HG03521 (cell line): ENCODE results near the gene APBB2.

ENCODE experiments used
- ATAC-seq: cut with Tn5 transposase; IDR thresholded peaks from one replicate; pipeline ENCODE4 v1.9.1; 2021; ENCODE audit warnings: mild to moderate bottlenecking, moderate library complexity; ENCODE audit not compliant: unreplicated experiment

APBB2 gene

GRCh38 chr4:40789771-40790170 lies 424.6 kb downstream of the APBB2 start:
- ATAC-seq = no peak

GRCh38 chr4:40789031-40789430 lies 425.3 kb downstream of the APBB2 start:
- ATAC-seq = no peak

GRCh38 chr4:40788331-40788730 lies 426.0 kb downstream of the APBB2 start:
- no peak for ATAC-seq

- no peak for ATAC-seq
These were observed 428.6 kb downstream of the APBB2 start for GRCh38 chr4:40785727-40786126.

- ATAC-seq = no peak
These were observed 431.5 kb downstream of the APBB2 start for GRCh38 chr4:40782876-40783275.

- ATAC-seq = no peak
These were observed 436.3 kb downstream of the APBB2 start for GRCh38 chr4:40778090-40778489.

GRCh38 chr4:40769266-40769665 lies 445.1 kb downstream of the APBB2 start:
- ATAC-seq = no peak

- peak; percentile 99 for ATAC-seq
These were observed 451.1 kb downstream of the APBB2 start for GRCh38 chr4:40763228-40763716.
